ENCODE measurements around the gene TJP1.
"Not testable (repeated sequence)": the region's sequence is repeated elsewhere in the genome, so short reads cannot be mapped to it uniquely, and the experiment has no call there.

TJP1 gene

DNA sequence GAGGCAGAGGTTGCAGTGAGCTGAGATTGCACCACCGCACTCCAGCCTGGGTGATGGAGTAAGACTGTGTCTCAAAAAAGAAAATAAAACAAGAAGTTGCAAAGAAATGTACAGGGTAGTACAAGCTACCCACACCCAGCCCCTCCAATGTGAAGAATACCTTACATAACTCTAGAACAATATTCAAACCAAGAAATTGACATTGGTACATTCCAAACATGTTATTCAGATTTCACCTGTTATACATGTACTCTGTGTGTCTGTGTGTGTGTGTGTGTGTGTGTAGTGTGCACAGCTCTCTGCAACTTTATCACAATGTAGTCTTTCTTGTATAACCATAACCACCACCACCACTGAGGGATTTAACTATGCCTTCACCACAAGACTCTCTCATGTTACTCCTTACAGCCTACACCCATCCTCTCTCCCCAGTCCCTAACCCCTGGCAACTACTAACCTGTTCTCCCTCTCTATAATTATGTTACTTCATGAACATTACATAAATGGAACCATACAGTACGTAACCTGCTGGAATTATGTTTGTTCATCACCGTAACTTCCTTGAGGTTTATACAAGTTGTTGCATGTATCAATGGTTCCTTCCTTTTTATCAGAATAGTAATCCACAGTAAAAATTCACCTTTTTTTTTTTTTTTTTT, 16.2 kb upstream of the TJP1 start:
- DNase-seq (ENCODE audit: low spot score): no peak

DNA sequence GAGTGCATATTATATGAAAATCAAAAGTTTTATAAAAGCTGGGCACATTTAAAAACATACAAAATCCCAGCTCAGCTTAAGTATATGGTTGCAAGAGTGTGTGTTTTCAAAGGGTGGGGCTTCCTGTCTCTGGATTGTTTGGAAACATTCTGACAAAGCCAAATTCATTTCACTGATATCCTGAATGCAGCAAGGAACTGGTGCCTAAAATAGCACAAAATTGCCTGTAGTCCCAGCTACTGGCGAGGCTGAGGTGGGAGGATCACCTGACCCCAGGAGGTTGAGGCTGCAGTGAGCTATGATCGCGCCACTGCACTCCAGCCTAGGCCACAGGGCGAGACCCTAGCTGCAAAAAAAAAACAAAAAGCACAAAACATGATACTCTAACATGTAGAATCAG, 13.0 kb upstream of the TJP1 start:
- no peak for DNase-seq (ENCODE audit: low spot score)

DNA sequence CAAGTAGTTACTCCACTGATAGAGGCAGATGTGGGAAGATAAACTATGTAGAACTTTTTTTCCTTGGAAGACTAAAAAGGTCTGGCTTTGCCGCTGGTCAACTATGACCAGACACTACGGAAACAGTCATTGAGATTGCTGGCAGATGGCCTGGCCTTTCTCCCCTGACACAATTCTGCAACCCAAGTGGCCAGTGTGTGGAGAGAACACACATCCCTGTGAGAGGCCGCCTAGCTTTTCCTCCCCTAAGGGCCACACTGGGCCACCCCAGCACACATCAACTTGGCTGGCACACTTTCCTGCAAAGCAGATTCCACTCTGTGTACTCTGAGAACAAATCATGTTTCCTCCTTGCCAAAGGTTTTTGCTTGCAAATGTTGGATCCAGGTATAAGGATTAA, 10.4 kb upstream of the TJP1 start:
- DNase-seq (ENCODE audit: low spot score): no peak

DNA sequence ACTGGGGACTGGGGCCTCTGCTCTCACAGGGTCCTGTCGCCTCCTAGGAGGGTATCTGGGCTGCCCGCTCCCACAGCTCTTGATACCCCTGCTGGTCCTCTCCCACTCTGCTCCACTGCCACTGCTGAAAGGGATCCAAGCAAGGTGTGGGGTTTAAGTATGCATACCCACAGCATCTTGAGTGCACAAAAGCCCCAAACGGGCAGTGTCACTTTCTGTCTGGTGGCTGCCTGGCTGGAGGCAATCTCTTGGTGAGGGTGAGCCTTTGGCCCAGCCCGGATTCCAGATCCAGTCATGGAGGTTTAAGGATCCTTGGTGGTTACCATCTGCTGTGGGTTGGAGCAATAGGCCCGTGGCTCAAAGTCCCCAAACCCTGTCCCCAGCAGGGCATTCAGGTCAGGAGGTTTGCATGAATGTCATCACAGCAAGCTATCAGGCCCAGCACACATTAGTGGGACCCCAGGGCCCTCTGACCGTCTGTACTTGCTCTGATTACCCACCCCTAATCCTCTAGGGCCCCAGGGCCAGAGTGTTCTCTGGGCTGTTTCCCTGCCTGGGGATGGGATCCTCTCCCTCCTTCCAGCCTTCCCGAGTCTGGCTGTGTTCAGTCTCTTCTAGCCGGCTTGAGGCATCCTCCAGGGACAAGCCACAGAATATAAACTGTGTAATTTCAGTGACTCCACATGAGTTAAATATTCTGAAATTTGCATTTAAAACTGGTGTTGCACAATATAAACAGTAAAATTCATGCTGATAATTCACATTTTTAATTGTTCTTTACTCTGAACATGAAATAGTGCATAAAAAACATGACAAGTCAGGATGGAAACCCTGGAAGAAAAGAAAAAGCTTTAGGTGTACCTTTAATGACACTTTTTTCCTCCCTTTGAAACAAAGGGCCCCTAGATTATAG, 4.9 kb upstream of the TJP1 start:
- no peak for DNase-seq (ENCODE audit: low spot score)

DNA sequence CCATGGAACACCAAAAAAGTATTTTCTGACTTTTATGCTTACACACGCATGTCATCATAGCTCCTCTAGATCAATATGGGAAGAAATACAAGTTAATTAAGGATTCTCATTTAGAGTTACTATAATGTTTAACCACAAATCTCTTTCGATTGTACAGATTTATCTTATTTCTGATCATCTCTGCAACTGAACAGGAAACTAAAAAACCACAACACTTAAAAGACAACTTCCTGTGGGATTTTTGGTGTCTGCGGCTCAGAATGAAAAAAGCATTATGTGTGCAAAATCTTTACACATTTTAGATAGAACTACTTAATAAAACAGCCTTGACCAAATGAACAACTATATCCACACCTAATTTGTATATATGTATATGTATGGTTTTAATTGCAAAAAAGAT, 3.0 kb upstream of the TJP1 start:
- DNase-seq (ENCODE audit: low spot score): no peak

DNA sequence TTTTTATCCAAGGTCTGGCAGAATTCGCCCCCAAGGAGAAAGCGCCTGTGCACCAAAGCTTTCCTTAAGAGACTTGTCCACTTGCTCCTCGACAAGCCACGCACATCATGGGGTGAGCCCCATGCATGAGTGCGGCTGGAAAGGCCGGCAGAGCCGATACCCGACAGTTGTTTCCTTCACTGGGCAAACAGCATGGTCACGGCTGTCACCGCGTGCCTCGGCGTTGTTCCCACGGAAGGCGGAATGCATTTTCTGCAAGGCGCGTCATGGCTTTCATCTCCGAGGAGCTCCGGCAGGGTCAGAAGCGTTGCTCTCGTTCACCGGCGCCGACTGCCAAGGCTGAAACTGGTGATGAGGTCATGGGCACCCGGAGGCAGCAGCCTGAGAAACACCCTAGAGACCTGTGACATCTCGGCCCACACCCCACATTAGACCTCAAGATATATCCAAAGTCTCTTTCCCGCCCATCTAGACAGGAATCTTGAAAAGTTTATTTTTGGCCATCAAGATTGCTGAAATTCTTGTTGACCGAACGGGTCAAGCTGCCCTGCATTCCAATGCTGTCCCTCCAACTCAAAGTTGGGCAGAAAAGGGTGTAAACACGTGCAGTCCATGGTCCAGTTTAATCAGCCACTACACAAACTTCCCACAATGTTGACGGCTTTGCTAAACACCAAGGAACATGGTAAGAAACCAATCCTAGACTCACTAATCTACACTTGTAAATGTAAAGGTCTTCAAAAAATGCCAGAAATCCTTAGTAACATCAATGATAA, 604 bp upstream of the TJP1 start:
- DNase-seq (ENCODE audit: low spot score): peak; percentile 16

DNA sequence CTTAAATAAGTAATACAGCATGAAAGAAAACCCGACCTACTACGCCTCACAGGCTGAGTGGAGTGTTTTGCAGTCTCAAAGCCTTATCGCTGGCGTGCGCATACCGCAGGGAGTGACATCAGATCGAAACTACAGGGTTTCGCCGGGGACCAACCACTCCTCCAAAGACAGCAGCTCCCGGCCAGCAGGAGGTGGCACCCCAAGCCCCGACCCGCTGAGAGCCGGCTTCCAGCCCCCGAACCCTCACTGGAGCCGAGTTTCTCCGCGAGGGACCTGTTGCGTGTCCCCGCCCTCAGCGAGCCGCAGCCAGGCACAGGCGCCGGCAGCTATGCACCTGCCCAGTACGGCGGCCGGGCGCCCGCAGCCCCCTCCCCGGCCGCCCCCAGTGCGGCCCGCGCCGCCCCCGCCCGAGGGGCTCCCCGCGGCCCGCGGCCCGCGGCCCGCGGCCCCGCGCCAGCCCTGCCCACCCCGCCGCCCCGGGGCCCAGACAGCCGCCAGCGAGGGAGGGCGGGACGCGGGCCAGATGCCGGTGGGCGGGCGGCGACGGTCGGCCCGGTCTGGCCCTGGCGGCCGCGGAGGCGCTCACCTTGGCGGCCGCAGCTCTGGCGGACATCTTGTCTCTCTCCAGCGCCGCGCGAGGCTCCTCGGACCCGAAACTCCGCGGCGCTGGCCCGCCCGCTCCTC, 710 bp downstream of the TJP1 start:
- DNase-seq (ENCODE audit: low spot score): peak; percentile 4

DNA sequence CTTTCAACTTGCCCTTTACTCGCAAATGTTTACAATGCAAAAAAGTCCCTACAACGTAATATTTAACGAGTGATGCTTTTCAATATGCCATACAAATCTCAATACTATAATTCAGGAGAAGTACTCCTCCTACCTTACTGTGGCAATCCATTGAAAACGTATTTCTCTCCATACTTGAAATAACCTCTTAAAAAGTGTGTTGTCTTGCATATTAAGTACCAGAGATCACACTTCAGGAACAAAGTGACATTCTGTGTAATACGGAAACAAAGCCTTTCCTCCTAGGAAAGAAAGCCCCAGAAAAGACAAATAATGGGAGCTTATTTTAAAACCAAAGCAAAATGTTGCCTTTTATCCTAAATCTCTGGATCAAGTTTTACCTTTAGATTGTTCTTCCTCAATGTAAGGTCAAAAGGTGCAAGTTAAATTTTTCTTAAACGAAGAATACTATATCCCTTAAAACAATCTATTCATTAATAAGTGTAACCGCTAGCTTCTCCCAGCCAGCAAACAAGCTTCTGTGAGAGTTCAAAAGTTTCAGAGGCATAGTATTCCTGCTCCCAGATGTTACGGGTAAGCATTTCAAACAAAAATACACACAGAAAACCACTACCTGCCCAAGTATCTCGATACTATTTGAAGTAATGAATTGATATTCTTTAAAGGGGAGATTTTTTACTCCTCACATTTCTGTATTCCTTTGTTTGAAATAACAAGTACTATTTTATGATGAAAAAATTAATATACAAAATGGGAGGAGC, 1.7 kb downstream of the TJP1 start:
- no peak for DNase-seq (ENCODE audit: low spot score)

DNA sequence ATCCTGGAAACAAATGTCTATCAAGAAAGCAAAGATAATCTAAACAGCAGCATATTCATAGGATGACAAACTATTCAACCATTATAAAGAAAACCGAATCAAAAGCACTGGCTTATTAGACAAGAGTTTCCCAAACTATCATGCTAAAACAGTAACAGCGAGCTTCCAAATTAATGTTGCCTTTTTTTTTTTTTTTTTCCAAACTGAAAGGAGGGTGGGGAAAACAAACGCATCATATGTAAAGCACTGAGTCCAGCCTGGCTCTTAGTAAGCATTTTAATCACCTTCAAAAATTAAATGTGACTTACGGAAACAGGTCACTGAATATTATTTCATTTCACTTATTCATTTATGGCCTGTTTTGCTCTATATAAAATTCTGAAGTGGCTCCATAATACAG, 2.3 kb downstream of the TJP1 start:
- no peak for DNase-seq (ENCODE audit: low spot score)

DNA sequence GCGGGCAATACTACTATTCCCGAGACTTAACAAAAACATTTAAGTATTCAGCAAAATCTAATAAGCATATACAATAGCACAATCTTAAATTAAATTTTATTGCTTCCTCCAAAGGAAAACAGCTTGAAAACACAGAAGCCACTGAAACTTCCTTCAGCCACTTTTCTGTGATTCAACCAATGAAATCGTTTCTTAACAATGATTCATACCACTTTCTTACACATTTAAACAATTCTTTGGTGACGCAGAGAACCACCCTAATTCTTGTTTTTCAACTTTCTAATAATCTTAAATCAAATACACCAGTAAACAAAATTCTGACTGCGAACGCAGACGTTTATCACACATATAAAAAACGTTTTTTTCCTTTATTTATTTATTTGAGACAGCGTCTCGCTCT, 4.1 kb downstream of the TJP1 start:
- DNase-seq (ENCODE audit: low spot score): no peak

DNA sequence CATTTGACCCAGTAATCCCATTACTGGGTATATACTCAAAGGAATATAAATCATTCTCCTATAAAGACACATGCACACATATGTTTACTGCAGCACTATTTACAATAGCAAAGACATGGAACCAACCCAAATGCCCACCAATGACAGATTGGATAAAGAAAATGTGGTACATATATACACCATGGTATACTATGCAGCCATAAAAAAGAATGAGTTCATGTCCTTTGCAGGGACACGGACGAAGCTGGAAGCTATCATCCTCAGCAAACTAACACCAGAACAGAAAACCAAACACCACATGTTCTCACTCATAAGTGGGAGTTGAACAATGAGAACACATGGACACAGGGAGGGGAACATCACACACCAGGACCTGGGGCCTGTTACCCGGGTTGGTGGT, 4.8 kb downstream of the TJP1 start:
- not testable (repeated sequence) for DNase-seq (ENCODE audit: low spot score)

DNA sequence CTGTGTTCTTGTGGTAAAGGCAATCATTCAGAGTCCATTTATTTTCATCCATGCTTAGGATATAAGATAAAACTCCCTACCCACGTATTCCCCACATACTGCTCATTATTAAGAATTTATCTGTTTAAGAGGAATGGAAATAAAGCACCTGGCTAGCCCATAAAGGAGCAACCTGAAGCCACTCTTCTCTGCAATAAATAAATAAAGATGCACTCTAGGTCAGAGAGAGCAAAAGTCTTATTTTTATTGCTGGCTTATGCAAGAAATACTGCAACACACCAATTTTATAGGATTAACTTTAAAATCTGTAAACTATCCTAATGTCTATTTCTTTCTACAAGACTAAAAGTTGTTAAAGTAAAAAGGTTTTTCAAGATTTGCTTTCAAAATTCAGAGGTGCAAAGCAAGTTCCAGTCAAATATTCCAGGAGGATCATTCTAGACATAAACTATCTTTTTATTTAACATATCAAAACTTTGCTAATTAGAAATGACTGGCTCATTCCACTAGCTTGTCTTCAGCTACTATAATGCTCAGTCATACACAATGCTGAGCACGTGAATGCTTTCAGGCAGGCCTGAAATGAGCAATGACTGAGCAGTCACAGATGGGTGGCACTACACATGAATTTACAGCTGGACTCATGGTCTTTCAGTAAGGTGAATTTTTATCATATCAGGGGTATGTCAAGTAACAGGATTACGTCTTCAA, 7.1 kb downstream of the TJP1 start:
- no peak for DNase-seq (ENCODE audit: low spot score)

DNA sequence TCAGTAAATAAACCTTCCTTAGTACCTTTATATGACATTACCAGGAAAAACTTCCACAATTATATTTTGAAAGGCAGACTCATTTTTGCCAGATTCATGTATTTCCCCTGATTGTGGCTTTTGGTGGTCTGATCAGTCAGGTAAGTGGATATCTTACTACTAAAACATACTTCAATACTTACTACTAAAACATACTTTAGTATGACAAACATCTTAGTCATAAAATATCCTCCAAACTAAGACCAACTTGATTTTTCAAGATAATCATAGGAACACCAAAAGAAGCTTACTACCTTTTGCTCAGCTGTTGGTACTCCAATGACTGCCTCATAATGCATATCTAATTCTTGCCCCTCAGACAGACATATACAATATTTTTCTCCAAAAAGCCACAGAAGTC, 9.3 kb downstream of the TJP1 start:
- DNase-seq (ENCODE audit: low spot score): no peak

DNA sequence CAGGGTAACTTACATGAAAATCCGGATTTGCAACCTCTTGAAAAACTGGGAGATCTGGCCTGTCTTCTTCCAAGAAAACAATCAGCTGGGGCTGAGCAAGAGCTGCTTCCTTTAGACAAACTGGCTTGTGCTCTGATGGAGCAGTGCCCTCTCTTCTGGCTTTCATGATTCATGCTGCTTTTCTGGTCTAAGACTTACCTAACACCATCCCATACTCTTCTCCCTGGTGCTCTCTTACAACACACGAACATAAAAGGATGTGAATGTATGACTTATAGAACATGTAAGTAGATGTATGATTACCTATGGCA, 9.9 kb downstream of the TJP1 start:
- DNase-seq (ENCODE audit: low spot score): no peak

DNA sequence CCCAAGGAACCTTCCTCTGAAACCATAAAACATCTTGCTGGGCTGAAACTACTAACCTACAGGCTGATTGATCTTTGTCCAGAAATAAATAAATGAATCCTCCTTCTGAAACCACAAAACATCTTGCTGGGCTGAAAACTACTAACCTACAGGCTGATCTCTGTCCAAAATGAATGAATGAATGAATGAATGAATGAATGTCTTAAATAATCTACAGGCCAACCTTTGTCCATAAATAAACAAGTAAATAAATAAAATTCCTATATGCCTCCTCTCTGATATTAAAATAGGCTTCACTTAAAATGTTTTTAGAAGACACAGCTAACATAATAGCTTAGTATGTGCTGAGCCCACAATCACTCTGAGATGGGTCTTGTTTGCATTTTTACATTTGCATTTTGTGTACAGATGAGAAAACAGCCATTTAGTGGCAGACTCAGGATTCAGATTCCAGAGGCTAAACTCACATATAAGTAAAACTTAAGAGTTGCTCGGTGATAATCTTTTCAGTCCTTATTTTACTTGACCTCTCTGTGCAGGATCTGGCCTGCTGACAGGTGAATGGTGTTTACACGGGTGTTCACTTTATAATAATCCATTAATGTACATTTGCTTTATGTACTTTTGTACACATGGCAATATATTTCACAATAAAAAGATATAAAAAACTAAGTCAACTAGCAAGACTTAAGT, 10.4 kb downstream of the TJP1 start:
- no peak for DNase-seq (ENCODE audit: low spot score)

DNA sequence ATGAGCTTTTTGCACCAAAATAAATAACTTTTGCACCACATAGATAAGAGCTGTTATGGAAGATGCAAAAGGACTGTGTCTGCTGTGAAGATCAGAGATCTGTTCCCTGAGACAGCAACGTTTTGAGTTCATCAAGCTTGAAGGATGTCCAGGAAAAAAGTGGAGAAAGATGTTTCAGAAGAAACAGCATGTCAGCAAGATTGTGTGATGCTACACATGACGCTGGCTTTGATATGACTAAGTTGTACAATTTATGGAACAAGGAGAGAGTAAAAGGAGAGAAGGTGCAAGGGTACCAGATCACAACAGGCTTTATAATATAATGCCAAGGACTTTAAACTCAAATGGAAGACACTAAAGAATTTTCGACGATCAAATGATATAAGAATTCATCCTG, 16.6 kb downstream of the TJP1 start:
- DNase-seq (ENCODE audit: low spot score): no peak

DNA sequence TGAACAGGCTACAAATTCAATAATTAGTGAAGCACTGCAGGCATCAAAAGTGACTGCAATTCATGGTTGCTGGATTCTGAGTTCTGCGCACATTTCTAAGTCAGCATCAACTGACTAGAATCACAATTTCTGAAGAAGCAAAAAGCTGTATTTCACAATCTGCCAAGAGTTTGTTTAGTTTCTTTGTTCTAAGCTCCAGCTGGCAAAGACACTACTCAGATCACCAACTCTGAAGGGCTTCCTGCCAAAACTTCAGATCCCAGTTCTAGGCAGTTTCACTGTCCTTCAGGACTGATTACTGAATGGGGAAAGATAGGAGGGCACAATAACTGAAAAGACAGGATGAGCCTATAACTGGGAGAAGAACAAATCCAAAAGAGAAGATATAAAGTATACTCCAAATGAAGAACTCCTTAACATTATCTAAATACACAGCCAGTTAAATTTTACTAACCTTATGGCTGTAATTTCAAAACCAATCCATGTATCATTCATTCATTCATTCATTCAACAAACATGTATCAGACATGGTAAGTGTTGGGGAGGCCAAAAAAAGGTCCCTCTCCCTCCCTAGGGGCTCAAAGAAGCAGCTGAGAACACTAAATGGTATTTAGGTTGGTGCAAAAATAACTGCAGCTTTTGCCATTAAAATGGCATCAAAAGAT, 17.1 kb downstream of the TJP1 start:
- peak; percentile 58 for DNase-seq (ENCODE audit: low spot score)

DNA sequence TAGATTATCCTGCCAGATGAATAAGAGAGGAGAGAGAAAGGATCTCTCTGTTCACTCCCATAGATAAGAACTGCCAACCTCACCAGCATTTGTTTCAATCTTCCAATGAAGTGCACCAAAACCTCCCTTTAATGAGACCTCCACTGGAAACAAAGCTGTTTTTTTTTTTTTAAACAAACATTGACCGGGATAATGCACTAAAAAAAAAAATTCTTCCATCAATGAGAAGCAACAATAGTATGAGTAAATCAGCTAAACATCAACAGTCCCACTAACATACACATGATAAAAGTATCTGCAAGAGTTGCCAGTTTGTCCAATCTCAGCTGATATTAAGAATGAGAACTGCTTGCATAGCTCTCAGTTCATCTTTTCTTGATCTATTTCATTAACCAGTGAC, 19.9 kb downstream of the TJP1 start:
- no peak for DNase-seq (ENCODE audit: low spot score)

DNA sequence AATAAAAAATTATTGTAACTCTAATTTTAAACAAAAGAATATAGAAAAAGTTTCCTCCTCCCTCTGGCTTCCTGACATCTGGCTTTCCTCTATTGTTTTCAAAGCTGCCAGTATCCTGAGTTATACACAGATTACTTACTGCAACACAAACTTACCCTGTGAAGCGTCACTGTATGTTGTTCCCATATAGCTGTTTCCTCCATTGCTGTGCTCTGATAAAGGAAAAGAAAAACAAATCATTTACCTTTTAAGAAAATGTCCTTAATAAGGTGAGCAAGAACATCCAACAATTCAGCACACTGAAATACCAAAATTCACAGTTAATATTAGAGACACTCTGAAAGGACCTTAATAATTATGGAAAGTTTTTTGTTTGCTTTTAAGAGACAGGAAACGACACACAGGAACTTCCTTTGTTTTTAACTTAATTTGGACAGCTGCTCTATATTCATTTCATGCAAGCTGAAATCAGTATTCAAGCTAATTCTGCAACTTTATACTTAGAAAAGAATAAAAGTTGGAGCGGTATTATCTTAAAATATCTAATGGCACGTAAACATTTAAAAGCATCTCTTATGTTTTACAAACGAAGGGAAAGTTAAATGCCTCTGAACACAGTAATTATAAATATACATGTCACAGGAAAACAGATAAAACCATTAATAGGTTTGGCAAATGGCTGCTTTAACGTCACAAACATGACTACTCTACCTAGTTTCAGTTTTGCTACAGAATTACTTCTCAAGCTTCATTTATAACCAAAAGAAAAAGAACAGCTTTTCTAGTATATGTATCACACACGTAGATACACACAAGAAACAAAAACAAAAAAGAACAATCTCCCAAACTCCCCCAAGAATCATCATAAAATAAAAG, 21.5 kb downstream of the TJP1 start:
- DNase-seq (ENCODE audit: low spot score): no peak

Measured in COLO829 (cell line).